Stimulated activated CD4-positive, alpha-beta T cell treated with anti-CD3 and anti-CD28 coated beads, Interleukin-12 subunit alpha, Interleukin-12 subunit beta, amount 100 ng/mL, for 24 hours (primary cell): Measurements from ENCODE around the gene DZIP1L.
"Not testable (repeated sequence)": the region's sequence is repeated elsewhere in the genome, so short reads cannot be mapped to it uniquely, and the experiment has no call there.

ENCODE experiments used
- DNase-seq, 2 experiments: peaks; one replicate each; pipeline ENCODE4 v3.0.0-alpha.2; 2020; ENCODE audit warnings: low read depth in 2 of 2

The DZIP1L gene

DNA sequence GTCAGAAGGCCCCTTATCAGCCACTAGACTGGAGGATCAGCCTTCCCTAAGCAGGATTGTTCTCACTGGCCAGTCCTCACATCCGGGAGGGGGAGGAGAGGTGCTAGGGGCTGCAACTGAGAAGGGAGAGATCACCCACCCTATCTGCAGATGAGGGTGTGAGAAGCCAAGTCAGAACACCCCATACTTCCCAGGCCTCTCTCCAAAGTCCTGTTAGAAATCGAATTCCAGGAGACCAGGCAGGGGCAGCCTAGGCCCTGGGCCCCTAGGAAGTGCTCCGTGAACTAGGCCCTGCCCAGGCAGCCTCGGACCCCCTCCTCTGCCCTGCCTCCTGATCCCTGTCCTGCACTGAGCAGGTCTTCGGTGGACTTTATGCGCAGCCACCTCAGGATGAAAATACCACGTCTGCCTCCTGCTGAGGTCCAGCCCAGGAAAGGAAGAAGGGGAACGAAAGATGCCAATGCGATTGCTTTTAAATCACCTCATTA is 933 bp downstream of the DZIP1L start:
- no peak for DNase-seq

DNA sequence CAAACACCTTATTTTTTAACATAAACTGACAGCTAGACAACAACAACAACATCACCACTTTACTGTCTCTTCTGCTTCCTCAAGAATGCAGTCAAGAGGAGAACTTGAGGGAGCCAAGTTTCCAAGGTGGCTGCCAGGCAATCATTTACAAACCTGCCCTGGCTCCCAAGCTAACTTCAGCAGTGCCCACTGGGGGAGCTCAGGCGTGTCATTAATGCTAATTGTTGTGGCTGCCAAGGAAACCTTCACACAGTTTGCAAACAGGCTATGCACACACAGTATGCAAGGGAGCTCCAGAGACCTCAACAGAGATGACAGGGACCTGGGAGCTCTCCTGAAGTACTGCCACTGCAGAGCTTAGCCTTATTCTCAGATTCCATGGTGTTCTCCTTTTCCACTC is 2.1 kb downstream of the DZIP1L start:
- no peak for DNase-seq

DNA sequence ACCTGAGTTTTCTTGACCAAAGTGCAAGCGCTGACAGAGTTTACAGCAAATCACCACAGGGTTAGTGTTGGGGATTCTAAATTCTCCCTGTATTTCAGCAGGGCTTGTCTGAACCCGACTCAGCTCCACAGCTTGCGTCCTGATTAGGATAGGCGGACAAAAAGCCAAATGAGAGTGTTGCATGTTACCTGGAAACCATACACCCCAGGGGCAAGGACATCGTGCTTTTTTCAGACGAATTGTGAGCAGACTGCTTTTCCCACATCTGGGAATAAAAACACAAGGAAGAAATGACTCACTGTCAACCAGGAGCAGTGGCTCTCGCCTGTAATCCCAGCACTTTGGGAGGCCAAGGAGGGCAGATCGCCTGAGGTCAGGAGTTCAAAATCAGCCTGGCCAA is 3.0 kb downstream of the DZIP1L start:
- DNase-seq: no peak

DNA sequence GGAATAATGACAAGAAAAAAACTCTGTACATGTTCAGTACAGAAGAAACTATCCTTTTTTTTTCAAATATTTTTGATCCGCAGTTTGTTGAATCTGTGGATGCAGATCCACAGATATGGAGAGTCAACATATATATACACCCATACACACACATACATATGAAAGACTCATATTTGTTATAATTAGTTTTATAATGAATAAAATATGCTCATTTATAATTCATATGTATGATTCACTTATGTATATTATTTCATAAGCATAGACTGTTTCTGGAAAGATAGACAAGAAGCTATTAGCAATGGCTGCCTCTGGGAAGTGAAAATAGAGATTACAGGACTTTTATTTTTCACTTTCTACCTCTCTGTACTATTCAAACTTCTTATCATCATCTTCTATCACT is 9.8 kb downstream of the DZIP1L start:
- DNase-seq: no peak

DNA sequence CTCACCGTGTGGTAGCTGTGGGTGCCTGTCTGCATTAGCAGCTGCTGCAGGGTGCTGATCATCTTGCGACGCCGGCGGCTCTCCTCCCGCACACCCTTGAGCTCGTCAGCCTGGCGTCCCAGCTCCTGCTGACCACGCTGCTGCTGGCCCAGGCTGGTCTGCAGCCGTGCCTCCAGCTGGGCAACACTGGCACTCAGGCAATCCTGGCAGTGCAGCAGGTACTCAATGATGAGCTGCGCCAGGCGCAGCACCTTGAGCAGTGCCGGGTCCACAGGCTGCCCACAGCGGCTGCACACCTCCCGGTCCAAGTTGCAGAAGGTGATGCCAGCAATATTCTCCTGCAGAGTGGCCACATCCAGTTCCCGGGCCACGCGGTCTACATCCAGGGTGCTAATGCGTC is 11.9 kb downstream of the DZIP1L start:
- DNase-seq: no peak

DNA sequence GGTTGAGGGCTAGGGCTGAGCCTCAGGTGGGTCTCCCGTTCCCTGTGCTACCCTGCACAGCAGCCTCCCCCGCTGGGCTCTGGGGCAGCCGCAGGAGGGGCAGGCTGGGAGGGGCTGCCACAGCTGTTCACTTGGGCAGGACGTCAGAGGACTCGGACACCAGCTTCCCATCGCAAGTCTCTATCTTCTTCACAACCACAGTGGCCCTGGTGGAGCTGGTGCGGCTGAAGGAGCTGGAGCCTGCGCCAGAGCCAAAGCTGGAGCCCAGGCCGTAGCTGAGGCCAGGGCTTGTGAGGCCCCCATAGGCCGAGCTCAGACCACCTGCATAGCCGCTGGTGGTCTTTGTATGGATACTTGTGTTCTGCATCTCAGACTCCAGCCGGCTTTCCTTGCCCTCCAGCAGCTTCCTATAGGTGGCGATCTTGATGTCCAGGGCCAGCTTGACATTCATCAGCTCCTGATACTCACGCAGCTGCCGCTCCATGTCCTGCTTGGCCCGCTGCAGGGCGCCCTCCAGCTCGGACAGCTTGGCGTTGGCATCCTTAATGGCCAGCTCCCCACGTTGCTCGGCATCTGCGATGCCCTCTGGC is 14.0 kb downstream of the DZIP1L start:
- not testable (repeated sequence) for DNase-seq

DNA sequence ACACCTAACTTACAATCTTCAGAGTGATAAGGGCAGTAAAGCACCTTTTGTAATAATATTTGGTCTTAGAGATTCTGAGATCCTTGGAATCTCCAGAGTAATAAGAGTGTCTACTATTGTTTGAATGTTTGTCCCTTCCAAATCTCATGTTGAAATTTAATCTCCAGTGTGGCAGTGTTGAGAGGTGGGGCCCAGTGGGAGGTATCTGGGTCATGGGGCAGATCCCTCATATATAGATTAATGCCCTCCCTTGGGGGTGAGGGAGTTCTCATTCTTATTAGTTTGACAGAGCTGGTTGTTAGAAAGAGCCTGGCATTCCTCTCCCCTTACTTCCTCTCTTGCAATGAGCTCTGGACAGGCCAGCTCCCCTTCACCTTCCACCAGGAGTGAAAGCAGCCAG is 16.0 kb downstream of the DZIP1L start:
- DNase-seq: no peak

DNA sequence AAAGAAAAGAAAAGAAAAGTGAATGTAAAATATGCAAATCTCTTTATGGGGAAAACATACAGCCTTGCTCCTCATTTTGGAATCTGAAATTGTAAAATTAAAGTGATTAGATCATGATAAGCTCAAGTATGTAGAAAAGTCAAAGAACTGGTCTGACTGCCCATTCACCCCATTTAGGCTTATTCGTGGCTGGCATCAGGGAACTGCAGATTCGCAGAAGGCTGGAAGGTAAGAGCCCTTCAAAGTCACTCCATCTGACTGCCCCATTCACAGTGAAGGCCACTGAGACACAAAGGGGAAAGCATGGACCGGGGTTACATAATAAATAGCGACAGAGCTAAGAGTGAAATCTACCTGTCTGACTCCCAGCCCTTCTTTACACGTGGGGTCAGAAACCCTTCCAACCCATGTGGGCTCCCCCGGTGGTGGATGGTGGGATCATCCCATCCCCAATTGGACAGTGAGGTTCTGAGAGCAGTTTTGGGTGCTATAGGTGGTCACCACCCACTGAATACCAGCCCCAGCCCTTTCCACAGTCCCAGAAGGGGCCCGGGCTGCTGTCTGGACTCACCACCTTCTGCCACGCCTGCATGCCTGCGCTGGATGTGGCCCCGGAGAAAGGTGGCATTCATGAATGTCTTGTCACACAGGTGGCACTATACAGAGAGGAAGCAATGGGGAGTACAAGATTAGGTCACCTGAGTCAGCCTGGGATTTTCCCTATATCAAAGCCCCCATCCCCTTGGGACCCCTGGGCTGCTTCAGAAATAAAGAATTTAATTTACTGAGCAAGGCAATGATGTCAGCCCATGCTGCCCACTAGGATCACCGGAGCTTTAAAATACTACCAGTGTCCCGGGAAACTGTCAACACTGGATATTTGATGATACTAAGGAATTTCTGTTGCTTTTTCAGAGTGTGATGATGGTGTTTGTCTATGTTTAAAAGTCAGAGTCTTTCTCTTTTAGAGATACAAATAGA is 17.9 kb downstream of the DZIP1L start:
- DNase-seq: no peak

DNA sequence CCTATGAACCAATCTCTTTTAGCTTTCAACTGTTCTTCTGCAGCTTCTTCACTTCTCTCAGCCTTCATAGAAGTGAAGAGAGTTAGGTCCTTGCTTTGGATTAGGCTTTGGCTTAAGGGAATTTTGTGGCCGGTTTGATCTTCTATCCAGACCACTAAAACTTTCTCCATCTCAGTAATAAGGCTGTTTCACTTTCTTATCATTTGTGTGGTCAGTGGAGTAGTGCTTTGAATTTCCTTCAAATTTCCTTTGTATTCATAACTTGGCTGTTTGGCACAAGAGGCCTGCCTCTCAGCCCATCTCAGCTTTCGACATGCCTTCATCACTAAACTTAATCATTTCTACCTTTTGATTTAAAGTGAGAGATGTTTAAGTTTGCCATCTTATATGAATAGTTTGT is 21.7 kb downstream of the DZIP1L start:
- DNase-seq: no peak

DNA sequence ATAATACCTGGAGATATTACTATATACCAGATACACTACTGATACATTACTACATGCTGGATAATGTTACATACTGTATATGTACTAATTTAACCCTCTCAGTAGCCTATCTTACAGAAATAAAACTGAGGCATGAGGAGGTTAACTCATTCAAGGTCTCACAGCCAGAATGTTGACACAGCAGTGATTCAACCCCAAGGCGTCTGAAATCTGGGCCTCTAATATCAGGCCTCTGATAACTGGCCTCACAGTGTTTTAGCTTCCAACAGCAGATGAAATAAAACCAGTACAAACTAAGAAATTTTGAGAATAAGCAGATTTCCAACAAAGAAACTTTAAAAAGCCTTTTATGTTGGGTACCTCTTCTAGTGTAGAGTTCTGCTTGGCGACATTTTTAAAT is 23.4 kb downstream of the DZIP1L start:
- DNase-seq: no peak

DNA sequence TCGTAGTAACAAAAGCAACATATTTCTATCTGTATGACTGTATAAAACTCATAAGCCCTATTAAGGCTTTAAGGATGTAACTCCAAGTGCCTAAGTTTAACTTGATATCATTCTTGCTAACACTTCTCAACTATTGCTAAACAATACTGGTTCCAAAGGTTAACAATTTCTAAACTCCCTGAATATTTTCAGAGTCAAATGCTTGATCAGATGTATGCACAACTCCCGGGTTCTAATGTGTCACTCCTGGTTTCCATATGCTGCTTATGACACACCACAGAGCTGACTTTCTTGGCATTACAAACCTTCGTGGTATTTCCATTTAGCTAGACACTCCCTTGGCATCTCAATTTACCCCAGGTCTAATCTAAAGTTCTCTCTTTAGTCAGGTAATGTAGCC is 26.3 kb downstream of the DZIP1L start:
- no peak for DNase-seq

DNA sequence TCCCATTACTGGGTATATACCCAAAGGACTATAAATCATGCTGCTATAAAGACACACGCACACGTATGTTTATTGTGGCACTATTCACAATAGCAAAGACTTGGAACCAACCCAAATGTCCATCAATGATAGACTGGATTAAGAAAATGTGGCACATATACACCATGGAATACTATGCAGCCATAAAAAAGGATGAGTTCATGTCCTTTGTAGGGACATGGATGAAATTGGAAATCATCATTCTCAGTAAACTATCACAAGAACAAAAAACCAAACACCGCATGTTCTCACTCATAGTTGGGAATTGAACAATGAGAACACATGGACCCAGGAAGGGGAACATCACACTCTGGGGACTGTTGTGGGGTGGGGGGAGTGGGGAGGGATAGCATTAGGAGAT is 29.7 kb downstream of the DZIP1L start:
- not testable (repeated sequence) for DNase-seq

DNA sequence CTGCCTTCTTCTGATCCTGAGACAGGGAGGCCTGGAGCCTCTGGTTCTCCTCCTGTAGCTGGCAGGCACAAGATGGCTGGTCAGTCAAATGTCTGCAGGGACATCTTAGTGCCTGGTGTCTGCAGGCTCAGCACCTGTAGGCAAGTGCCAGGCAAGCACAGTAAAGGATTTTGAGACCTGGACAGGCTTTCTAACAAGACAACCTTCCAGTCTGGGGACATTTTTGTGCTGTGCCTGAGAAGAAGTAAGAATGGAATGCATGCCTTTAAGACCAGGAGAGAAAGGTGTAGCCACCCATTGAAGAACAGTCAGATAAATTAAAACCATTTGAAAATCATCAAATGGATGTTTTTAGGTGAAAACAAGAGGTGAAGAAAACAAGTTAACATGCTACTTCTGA is 31.2 kb downstream of the DZIP1L start:
- DNase-seq: no peak

DNA sequence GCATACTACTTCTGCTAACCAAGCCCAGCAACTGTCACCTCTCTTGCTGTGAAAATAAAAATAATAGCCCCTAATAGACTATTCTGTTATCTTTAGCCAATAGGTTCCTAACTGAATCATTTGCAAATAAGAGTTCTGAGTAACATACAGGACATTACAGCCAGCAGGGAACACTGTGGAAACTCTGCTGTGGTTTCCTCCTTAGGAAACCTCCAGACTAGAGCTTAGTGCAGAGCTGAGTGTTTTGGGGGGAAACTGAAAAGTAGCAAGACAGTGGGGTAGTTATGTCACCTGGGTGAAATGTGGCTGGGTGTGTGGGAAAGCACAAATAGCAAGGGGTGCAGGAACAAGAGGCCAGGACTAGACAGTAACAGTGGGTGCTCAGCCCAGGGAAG is 32.4 kb downstream of the DZIP1L start:
- peak in 1 of 2 experiments; percentile 8 for DNase-seq

DNA sequence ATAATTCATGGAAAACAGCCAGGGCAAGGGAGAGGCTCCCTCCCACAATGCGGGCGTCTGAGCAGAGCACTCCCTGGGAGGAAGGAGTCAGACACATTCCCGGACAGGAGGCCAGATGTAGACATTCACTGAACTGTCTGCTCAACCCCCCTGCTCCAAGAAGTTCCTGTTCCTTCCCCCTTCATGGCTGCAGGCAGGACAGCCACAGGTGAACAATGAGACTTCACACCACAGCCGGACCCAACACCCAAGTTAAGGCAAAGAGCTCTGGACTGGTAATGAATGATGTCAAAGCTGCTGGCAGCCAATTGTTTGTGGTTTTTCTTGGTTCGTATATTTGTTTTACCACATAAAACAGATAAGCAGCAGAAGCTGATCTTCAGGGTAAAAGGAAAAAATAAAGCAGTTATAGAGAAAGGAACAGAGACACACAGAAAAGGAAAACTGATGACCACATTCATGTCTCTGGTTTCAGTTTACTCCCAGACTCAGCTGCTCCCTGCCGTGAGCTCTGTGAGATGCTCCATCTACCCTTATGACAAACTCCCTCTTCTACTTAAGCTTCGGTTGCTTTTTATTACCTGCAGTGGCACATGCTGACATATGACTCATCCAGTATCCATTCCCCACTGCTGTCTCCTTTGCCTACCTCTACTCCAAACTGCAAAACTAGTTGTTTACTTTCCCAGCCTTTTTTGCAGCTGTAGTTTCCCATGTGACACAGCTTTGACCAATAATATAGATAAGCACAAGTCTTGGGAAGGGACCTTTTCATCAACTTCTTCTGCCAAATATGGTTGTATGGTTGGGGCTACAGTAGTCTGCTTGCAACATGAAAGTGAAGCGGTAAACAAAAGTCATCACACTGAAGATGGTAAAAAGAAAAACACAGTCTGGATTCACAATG is 33.1 kb downstream of the DZIP1L start:
- peak in 1 of 2 experiments; percentile 10 for DNase-seq

DNA sequence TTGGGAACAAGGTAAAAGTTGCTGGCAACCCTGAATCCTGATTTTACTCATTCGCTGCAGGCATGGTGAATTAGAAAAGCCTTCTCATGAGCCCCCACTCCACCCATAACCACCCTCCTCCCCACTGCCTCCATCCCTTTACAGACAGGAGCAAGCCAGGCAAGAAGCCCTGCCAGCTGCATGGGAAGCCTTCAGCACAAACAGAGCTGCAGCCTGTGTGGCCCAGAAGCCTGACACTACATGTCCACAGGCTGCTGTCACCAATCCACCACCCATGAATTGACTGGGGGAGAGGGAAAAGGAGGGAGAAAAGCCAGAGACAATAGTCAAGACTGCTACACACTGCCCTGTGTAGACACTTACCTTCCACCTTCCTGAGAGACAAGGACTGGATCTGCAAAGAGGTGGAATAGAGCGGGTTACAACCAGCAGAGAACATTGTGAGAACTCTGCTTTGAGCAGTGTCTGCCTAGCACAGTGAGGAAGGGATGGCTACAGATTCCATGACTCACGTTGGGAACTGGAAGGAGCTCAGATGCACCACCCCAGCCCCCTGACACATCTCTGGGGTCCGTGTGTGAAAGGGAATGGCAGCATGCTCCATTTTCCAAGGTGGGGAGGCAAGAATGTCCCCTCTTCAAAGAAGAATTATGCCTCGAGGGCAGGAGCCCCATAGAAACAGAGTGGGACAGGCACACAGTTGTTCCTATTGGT is 33.9 kb downstream of the DZIP1L start:
- DNase-seq: no peak

DNA sequence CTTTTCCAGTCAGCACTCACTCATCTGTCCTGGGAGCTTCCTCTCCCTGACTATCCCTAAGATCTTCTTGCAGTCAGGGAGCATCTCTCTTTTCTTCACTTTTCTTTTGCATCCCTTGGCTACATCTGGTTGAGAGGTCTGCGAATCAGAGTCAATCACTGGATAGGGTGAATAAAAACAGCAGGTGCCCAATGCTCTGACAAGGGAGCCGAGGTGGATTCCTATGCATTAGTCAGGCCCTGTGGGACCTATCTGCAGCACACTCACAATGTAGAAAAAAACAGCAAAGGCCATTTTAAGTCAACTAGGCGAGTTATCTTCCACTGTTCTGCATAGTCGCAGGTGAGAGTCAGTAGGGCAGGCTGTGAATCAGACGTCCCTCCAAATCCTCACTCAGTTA is 35.5 kb downstream of the DZIP1L start:
- no peak for DNase-seq

DNA sequence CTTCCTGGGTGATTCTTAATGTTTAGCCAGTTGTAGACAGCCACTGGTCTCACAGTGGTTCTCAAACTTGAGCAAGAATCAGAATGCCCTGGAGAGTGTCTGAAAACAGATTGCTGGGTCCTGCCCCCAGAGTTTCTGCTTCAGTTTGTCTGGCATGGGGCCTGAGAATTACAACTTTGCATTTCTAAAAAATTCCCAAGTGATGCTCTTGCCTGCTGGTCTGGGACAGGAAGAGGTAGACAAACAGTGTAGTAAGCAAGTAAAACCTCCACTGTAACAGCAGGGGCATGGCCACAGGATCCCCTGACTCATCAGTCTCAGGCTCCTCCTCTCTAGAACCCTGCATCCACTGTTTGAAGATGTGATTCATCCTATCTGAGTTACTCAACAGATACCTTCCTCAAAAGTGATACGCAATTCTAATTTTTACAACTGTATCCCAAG is 36.5 kb downstream of the DZIP1L start:
- no peak for DNase-seq

DNA sequence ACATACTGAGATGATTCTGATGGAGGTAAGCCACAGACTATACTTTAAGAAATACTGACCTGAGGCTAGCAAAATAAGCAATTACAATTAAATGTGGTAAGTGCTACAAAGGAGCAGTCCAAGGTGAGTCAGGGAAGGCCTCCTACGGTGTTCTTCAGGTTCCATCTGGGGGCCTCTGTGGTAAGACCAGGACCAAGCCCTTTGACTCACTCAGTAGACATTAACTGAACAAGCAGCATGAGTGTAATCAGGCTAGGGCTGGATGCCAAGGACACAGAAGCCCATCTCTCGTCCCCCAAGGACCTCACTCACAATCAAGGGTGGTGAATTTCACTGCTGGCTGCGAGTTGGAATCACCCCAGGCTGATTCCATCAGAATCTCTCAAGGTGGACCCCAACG is 37.3 kb downstream of the DZIP1L start:
- DNase-seq: no peak

DNA sequence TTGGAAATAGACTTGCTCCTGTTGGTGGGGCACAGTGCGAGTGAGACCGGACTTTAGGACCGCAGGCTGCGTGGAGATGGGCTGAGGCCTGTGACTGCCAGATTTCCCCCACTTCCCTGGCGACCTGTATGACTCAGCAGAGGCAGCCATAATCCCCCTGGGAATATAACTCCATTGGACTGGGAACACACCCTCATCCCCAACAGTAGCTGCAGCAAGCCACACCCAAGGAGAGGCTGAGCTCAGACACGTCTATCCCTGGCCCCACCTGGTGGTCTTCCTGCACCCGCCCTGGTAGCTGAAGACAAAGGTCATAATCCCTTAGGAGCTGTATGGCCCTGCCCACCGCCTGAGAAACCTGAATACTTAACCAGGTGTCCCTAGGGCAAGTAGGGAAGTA is 42.6 kb downstream of the DZIP1L start:
- no peak for DNase-seq

DNA sequence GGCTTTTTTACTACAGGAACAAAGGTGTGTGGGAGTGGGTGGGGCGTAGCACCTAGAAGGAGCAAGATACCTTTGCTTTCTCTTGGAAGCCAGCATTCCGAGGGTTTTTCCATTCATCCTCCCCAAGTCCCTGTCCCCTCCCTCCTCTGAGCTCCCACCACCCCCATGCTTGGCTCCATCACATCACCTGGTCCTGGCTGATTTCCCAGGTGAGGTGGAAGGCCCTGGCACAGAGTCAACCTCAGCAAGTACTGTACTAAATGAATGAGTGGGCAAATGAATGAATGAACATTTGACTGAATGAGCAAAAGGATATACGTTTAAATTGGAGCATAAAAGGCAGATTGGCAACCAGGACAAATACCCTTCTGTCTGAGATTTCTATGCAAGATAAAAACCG is 45.4 kb downstream of the DZIP1L start:
- no peak for DNase-seq
